Pancreas (tissue), 10 donors: ENCODE results near the gene UNK. TPM values are rescaled to one million over a fixed set of nuclear protein-coding genes. Genes with fewer than 3 reads are reported as not detected.

Experiments used
- ATAC-seq, 4 donors: fragments of 200-7000 bp; cut with Tn5 transposase; one replicate each; pipeline versions ENCODE4 v1.8.0 to v1.9.1; 2020; ENCODE audit warnings: mild to moderate bottlenecking in 4 of 4, moderate library complexity in 4 of 4
- DNase-seq, 6 donors: peaks; one replicate each; pipeline ENCODE4 v3.0.0-alpha.2; 2020
- FAIRE-seq: peaks from 2 replicates; lab custom pipeline; 2012; peaks lifted over from hg19 to GRCh38; lab: Jason Lieb, UNC
- H3K27ac ChIP-seq, 4 donors: fragments of 200-600 bp; sonication (generic); 1 replicate in 3 of 4; 2 replicates in 1 of 4; pipeline versions ENCODE4 v1.5.0 to v1.8.0; 2020
- H3K27me3 ChIP-seq, 4 donors: fragments of 200-600 bp; one replicate each; pipeline ENCODE4 v1.8.0; 2021
- H3K36me3 ChIP-seq, 3 donors: fragments of 200-600 bp; sonication (generic) in 1 of 3; one replicate each; pipeline versions ENCODE4 v1.5.0 to v1.8.0; 2020 to 2021
- H3K4me1 ChIP-seq, 3 donors: fragments of 200-600 bp; one replicate each; pipeline ENCODE4 v1.8.0; 2021
- H3K4me3 ChIP-seq, 4 donors: fragments of 200-600 bp; sonication (generic) in 2 of 4; one replicate each; pipeline versions ENCODE4 v1.5.0 to v1.8.0; 2020 to 2021
- H3K9me3 ChIP-seq, 4 donors: fragments of 200-600 bp; one replicate each; pipeline ENCODE4 v1.8.0; 2021
- CTCF ChIP-seq, 4 donors: fragments of 200-600 bp; sonication (generic) in 3 of 4; IDR thresholded peaks; one replicate each; pipeline versions ENCODE4 v1.5.0 to v1.8.0; 2021; ENCODE audit warnings: antibody characterized with exemption in 4 of 4
- WGBS, 2 donors: extraction: QIAGEN DNeasy Blood & Tissue Kit; methylation state at CpG; one replicate each; pipeline ENCODE4 v1.1.7; 2013; 5-methylcytosine and 5-hydroxymethylcytosine counted together
- intact Hi-C, 3 donors: fragments of 100-400 bp; cut with DNase I; formaldehyde crosslinking; loops; one replicate each; pipeline versions ENCODE4 v1.11.1 to v1.14.2; 2022
- polyA plus RNA-seq, 2 donors: library from polyadenylated mRNA; stranded (reverse); fragments of 200-250 nt; gene quantifications; one replicate each; pipeline ENCODE4 v1.2.3, GENCODE V29; 2013
- total RNA-seq, 6 donors: library from RNA; stranded (reverse); fragmentation: NEBNext Ultra II Directional in 4 of 6; extraction: Animal tissue kit (Norgen Biotek cat#: 25700) in 4 of 6; gene quantifications; one replicate each; pipeline versions ENCODE4 v1.2.1 to v1.2.4, GENCODE V29; 2021 to 2023
- donor health status: healthy with polysubstance abuse.
- donor health status: DM: no; HTN: no; CAD: no; lungs with moderate emphysema.
- donor health status: DM: no; HTN: no; CAD: no.
- donor health status: control.
- donor health status: control.
- donor health status: Bipolar disorder and iron deficiency.
- donor health status: DM: yes; HTN: yes; CAD: no.
- donor health status: DM: no; HTN: no; CAD: no.
- donor health status: DM: no; HTN: no; CAD: no.
- donor health status: DM: yes; HTN: yes; CAD: no.

Gene UNK
- total and polyA plus RNA-seq, 8 donors, result 12.8 to 28.9 (median 15.3) TPM

- TF ChIP-seq CTCF (IDR thresholded peaks at IDR 0.05), result no peak
- H3K27me3 ChIP-seq, result no peaks in the 10 kb centered on the region
- DNase-seq, result peak in 1 of 6 donors; percentile 49
- no peaks in the 10 kb centered on the region for H3K4me1 ChIP-seq
- intact Hi-C loops, result no loop called here
- no peaks in the 10 kb centered on the region for H3K9me3 ChIP-seq
- H3K4me3 ChIP-seq, result no peak overlapping the region
- peak overlapping the region in 2 of 4 donors; percentile 15 to 28 for H3K27ac ChIP-seq
- H3K36me3 ChIP-seq, result no peaks in the 10 kb centered on the region
- no peak for ATAC-seq
- WGBS, 2 donors, result 75 to 76% methylated on average over 20 of the region's 20 CpGs
- no peak for FAIRE-seq
These were observed 48.2 kb downstream of the UNK start for GRCh38 chr17:75832652-75833400.

GRCh38 chr17:75834279-75834920 is 49.8 kb downstream of the UNK start:
- Histone ChIP-seq H3K4me3 (no peak overlapping the region), H3K4me1 (no peaks in the 10 kb centered on the region), H3K27ac (no peak overlapping the region), H3K9me3 (no peaks in the 10 kb centered on the region), H3K36me3 (no peaks in the 10 kb centered on the region), H3K27me3 (no peaks in the 10 kb centered on the region)
- no peak for ATAC-seq
- peak in 1 of 6 donors; percentile 58 for DNase-seq
- intact Hi-C loops, result no loop called here
- no peak for FAIRE-seq
- TF ChIP-seq CTCF (IDR thresholded peaks at IDR 0.05), result no peak
- WGBS, 2 donors, result 92 to 93% methylated on average over 25 of the region's 25 CpGs

DNA sequence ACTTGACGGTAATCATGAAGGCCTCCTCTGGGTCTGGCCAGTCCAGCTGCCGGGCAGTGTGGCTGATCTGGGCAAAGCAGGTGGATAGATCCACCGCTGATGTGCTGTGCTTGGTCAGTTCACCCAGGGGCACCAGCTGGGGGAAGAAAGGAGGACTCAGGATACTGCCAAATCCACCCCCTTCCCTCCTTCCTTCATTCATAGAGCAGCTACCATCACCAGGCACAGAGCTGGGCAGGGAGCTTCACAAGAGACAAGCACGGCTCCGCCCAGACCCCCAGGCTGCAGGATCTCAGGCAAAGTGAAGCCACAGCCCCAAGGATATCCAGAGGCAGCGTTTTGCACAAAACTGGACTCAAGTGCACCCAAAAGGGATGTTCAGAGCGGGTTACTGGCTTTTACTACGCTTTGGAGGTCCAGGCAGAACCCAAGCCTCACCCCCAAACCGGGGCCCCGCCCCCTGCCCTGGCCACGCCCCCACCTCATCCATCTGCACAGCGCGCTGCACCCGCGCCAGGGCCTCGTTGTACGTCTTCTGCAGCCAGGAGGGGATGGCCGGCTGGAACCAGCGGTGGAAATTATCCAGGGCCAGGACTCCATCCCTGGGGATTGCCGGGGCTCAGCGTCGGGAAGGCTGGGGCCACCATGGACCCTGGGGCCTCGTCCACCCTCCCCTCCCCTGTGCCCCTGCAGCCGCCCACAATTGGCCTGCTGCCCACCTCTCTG is 50.5 kb downstream of the UNK start:
- DNase-seq (peak in 1 of 6 donors; percentile 71), ATAC-seq (no peak), FAIRE-seq (no peak)
- TF ChIP-seq CTCF (IDR thresholded peaks at IDR 0.05), result no peak
- intact Hi-C loops, result no loop called here
- Histone ChIP-seq H3K36me3 (no peaks in the 10 kb centered on the region), H3K27ac (no peak overlapping the region), H3K27me3 (no peaks in the 10 kb centered on the region), H3K4me3 (no peak overlapping the region), H3K4me1 (no peaks in the 10 kb centered on the region), H3K9me3 (no peaks in the 10 kb centered on the region)
- 76 to 79% methylated on average over 19 to 24 of the region's 24 CpGs for WGBS, 2 donors

GRCh38 chr17:75835654-75835987 is 51.0 kb downstream of the UNK start:
- no peak for FAIRE-seq
- WGBS, 2 donors, result 88 to 90% methylated on average over 9 of the region's 9 CpGs
- ATAC-seq, result no peak

More at GRCh38 chr17:75835654-75835987, 51.0 kb downstream of the UNK start:
- H3K4me3 ChIP-seq, result no peak overlapping the region
- H3K4me1 ChIP-seq, result no peaks in the 10 kb centered on the region
- H3K27ac ChIP-seq, result no peak overlapping the region
- no peaks in the 10 kb centered on the region for H3K27me3 ChIP-seq
- no peaks in the 10 kb centered on the region for H3K36me3 ChIP-seq
- DNase-seq, result peak in 1 of 6 donors; percentile 63
- H3K9me3 ChIP-seq, result no peaks in the 10 kb centered on the region
- intact Hi-C loops, result no loop called here
- no peak for TF ChIP-seq CTCF (IDR thresholded peaks at IDR 0.05)
